CD4-positive, alpha-beta T cell treated with Interleukin-21 for 1 hour (primary cell): ENCODE data around the gene PPIL4.

Experiments used
- DNase-seq: peaks from one replicate; pipeline ENCODE4 v3.0.0-alpha.2; 2020

The PPIL4 gene, protein sequence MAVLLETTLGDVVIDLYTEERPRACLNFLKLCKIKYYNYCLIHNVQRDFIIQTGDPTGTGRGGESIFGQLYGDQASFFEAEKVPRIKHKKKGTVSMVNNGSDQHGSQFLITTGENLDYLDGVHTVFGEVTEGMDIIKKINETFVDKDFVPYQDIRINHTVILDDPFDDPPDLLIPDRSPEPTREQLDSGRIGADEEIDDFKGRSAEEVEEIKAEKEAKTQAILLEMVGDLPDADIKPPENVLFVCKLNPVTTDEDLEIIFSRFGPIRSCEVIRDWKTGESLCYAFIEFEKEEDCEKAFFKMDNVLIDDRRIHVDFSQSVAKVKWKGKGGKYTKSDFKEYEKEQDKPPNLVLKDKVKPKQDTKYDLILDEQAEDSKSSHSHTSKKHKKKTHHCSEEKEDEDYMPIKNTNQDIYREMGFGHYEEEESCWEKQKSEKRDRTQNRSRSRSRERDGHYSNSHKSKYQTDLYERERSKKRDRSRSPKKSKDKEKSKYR

DNA sequence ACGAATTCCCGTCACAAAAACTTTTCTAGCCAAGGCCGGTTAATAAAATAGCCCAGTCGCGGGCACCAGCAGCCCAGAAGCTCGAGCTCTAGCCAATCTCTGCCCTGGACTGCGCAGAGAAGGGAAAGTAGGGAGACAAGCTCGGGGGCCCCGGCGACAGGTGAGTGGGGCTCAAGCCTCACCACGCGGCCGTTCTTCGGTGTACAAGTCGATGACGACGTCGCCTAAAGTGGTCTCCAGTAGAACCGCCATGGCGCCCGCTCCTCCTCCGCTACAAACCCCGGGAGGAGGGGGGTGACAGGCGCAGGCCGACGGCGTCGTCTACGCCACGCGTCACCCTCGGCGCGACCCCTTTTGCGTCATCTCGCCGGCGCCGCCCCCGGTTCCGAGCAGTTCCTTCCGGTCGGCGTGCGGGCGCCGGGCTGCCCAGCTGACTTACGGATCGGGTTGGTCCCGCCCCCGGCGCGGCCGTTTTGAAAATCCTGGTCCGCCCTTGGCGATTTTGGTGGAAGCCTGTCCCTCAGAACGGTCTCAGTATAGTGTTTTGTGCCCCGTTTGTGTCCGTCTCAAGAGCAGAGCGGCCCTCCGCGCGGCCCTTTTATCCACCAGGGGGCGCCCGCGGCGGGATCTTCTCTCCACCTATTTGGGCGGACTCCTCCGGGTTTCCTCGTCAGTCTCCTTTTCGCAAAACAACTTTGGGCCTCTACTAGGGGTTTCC is at the start of gene PPIL4:
TSS of gene PPIL4 (minus strand) at position 290 of the 718 bp plus-strand sequence. CDS start at position 252, 38 bp downstream.
- peak; percentile 96 for DNase-seq

DNA sequence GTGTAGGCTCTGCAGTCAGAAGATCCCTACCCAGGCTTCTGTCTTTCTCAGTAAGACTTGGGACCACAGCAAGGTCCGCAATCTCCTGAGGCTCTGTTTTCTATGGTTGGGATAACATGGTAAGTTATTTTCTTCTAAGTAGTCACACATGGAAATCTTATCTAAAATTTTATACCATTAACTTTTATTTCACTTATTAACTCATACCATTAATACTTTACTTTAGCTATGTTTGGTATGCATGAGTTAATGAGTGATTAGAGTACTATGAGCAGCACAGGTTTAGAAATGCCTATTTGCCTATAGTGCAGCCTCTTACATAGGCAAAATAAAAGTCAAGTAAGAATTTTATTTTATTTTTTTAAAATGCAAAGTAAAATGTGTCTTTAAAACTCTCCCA is 47.6 kb upstream of the PPIL4 start:
- no peak for DNase-seq

- DNase-seq: no peak
Observed at GRCh38 chr6:149592983-149593382, 47.1 kb upstream of the PPIL4 start.

- no peak for DNase-seq
Observed at GRCh38 chr6:149586149-149586548, 40.3 kb upstream of the PPIL4 start.

- DNase-seq: no peak
Observed at GRCh38 chr6:149581349-149581748, 35.5 kb upstream of the PPIL4 start.

GRCh38 chr6:149580880-149581279 is 35.0 kb upstream of the PPIL4 start:
- DNase-seq: no peak

DNA sequence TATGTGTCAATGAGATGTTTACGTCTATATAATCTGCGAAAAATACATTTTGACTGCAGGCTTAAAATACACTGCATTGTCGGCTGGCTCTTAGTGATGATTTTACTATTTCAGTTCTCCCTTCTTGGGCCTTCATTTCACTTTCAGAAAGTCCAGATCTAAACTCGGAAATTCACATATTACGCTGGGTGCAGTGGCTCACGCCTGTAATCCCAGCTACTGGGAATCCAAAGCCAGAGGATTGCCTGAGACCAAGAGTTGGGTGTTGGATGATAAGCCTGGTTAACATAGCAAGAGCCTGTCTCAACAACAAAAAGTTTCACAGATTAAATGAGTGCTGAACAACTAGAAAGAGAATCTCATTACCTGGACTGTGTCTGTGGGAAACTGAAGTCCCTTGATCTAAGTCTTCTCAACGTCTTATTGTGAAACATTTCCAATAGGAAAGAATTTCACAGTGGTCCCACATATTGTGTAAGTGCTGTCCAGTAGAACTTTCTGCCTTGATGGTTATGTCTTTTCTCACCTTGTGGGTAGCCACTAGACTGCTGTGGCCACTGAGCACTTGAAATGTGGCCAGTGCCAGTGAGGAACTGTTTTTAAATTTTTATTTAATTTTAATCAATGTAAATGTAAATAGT is 22.2 kb upstream of the PPIL4 start:
- DNase-seq: no peak

- DNase-seq: peak; percentile 19
Observed at GRCh38 chr6:149567194-149567586, 21.3 kb upstream of the PPIL4 start.

DNA sequence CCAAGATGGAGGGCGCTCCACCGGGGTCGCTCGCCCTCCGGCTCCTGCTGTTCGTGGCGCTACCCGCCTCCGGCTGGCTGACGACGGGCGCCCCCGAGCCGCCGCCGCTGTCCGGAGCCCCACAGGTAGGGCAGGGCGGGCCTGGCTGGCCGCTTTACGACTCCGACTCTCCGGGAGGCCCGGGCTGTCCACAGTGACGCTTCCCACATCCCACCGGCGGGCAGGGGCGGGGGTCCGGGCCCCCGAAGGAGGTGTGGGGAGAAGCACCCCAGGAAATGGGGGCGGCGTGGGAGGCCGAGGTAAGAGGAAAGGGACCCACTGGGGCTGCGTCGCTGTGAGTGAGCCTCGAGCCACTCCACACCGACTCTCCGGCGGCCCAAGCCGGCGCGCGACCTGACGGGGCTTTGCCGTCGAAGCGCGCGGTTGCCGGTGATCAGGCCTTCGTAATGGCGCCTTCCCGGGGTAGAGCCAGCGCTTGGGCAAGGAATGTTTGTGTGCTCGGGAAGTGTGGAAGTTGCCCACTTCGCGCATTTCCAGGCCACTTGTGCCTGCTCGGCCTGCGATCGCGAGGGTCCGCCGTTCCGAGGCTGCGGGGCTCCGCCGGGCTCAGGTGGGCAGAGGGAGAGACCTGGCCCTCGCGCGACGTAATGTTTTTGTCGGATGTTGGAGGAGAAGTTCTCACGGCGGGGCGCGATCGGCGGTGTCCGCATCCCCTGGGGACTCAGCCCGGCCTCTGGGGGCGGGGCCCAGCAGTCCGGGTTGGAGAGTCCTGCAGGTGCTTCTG is 20.8 kb upstream of the PPIL4 start:
- DNase-seq: peak; percentile 41

- peak; percentile 97 for DNase-seq
Observed at GRCh38 chr6:149565527-149566409, 19.9 kb upstream of the PPIL4 start, which contains the start of gene GINM1. Gene GINM1 (plus strand): TSS chr6:149566375. CDS start chr6:149566415, 40 bp downstream.

DNA sequence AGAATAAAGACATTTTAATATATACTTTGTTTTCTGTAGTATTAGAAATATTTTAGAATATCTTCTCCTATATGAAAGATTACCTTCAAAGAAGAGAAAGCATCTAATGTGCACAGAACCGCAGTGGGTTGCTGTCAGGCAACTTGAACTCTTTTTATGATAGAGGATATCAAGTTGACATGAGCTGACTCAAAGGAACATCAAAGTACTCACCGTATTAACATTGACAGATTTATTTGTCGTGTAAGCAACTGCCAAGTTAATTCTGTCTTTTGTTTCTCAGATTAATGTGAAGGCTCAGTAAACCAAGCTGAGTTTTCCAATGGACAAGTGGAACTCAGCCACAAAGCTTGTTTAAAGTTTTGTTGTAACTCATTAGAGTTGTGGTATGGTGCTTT is 18.1 kb upstream of the PPIL4 start:
- DNase-seq: no peak

GRCh38 chr6:149563203-149563927 is 17.5 kb upstream of the PPIL4 start:
- DNase-seq: no peak

DNA sequence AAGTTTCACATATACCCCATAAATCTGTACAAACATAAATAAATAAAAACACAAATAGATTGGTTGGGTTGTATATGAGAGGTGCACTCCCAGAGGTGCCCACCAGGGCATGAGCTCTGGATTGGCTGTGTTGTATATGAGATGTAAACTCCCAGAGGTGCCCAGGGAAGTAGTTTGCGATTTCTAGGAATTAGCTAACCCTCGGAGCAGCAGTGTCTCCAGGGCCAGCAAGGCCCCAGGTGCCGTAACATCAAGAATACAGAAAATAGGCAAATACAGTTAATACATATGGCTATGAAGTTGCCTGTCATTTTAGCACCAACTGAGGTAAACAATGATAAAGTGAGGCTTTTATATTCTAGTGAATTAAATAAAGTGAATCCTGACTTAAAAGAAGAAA is 14.9 kb upstream of the PPIL4 start:
- peak; percentile 19 for DNase-seq

DNA sequence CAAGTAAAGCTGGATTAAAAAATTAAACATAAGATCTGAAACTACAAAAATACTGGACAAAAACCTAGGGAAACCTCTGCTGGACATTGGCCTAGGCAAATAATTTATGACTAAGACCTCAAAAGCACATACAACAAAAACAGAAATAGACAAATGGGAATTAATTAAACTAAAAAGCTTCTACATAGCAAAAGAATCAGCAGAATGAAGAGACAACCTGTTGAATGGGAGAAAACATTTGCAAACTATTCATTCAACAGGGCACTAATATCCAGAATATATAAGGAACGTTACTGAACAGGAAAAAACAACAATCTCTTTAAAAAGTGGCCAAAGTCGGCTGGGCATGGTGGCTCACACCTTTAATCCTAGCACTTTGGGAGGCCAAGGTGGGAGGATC is 13.5 kb upstream of the PPIL4 start:
- no peak for DNase-seq

DNA sequence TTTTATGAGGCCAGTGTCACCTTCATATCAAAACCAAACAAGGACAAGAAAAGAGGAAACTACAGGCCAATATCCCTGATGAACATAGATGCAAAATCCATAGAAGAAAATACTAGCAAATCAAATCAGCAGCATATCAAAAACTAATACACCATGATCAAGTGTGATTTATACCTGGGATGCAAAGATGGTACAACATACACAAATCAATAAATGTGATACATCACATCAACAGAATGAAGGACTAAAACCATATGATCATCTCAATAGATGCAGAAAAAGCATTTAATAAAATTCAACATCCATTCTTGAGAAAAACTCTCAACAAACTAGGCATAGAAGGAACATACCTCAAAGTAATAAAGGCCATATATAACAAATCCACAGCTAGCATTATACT is 12.2 kb upstream of the PPIL4 start:
- no peak for DNase-seq

GRCh38 chr6:149551920-149552319 is 6.1 kb upstream of the PPIL4 start:
- DNase-seq: no peak

GRCh38 chr6:149545258-149545753 is 537 bp downstream of the PPIL4 start:
- DNase-seq: peak; percentile 90

DNA sequence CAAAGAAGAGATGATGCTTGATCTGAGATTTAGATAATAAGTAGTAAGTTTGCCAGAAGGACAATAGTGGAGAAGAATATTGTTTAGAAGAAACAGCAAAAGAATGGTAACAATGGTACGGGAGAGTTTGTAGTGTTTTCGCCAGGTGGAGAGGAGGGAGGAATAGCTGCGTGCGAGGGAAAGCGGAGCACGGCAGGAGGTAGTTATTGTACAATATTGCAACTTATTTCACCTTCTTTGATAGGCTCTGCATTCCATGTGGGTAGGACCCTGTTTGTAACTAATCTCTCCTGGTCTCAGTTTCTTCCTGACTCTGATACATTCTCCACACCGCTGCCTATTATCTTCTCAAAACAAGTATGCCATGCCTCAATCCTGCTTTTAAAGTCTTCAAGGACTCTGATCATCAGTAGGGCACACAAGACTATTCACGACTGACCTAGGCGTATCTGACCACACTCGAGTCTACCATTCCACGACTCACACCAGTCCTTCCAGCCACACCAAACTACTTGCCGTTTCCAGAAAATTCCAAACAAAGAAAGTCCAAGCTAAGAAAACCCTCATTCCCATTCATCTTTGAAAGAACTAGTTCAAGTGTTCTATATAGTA is 1.1 kb downstream of the PPIL4 start:
- no peak for DNase-seq

GRCh38 chr6:149541139-149541538 is 4.7 kb downstream of the PPIL4 start:
- no peak for DNase-seq

GRCh38 chr6:149534742-149535141 is 11.1 kb downstream of the PPIL4 start:
- no peak for DNase-seq
